ENCODE data around the gene MRNIP.
A peak's percentile ranks its signal among the peaks of the same experiment; 100 is the strongest.

MRNIP gene

GRCh38 chr5:179806250-179807048 is 52.2 kb downstream of the MRNIP start, which contains the start of gene MGAT4B:
TSS of gene MGAT4B (minus strand) at chr5:179806866. CDS start at chr5:179806583, 283 bp downstream.
- DNase-seq (ENCODE audit: low read depth), result peak; percentile 88
- TF ChIP-seq CTCF (IDR thresholded peaks at IDR 0.05; ENCODE audit: insufficient read depth, low read depth, low read length, missing control alignments), result no peak
- H3K4me3 ChIP-seq (ENCODE audit: low read length), result peak within 1 kb of the TSS; percentile 62

GRCh38 chr5:179805529-179806249 is 52.9 kb downstream of the MRNIP start:
- TF ChIP-seq CTCF (IDR thresholded peaks at IDR 0.05; ENCODE audit: insufficient read depth, low read depth, low read length, missing control alignments), result no peak
- H3K4me3 ChIP-seq (ENCODE audit: low read length), result peak overlapping the region; percentile 62
- peak; percentile 44 for DNase-seq (ENCODE audit: low read depth)

GRCh38 chr5:179805070-179805528 is 53.5 kb downstream of the MRNIP start:
- no peak for DNase-seq (ENCODE audit: low read depth)
- no peak for TF ChIP-seq CTCF (IDR thresholded peaks at IDR 0.05; ENCODE audit: insufficient read depth, low read depth, low read length, missing control alignments)
- peak overlapping the region; percentile 62 for H3K4me3 ChIP-seq (ENCODE audit: low read length)

- H3K4me3 ChIP-seq (ENCODE audit: low read length), result peak overlapping the region; percentile 62
- TF ChIP-seq CTCF (IDR thresholded peaks at IDR 0.05; ENCODE audit: insufficient read depth, low read depth, low read length, missing control alignments), result no peak
- DNase-seq (ENCODE audit: low read depth), result no peak
Observed at GRCh38 chr5:179804555-179804947, 54.1 kb downstream of the MRNIP start.

- DNase-seq (ENCODE audit: low read depth), result no peak
- H3K4me3 ChIP-seq (ENCODE audit: low read length), result no peak overlapping the region
- TF ChIP-seq CTCF (IDR thresholded peaks at IDR 0.05; ENCODE audit: insufficient read depth, low read depth, low read length, missing control alignments), result no peak
Observed at GRCh38 chr5:179803651-179804554, 54.7 kb downstream of the MRNIP start.

- no peak for DNase-seq (ENCODE audit: low read depth)
- no peak for TF ChIP-seq CTCF (IDR thresholded peaks at IDR 0.05; ENCODE audit: insufficient read depth, low read depth, low read length, missing control alignments)
- H3K4me3 ChIP-seq (ENCODE audit: low read length), result no peak overlapping the region
Observed at GRCh38 chr5:179802950-179803562, 55.6 kb downstream of the MRNIP start.

Measured in epithelial cell of esophagus (primary cell).